NB4 (cell line): ENCODE measurements around the gene CRIP3.

Source experiments
- MAX ChIP-seq: IDR thresholded peaks from 2 replicates; pipeline ENCODE4 v1.6.1; 2011; ENCODE audit warnings: low read depth, low read length
- POLR2A ChIP-seq: IDR thresholded peaks from 2 replicates; pipeline ENCODE4 v1.6.1; 2011; ENCODE audit warnings: mild to moderate bottlenecking; ENCODE audit not compliant: insufficient read length; ENCODE audit errors: extremely low read depth
- TF ChIP-seq, protein P1 (sequence below): IDR thresholded peaks from one replicate; pipeline ENCODE4 v1.5.1; 2012; ENCODE audit warnings: low read depth, low read length

- TF ChIP-seq, protein P1, sequence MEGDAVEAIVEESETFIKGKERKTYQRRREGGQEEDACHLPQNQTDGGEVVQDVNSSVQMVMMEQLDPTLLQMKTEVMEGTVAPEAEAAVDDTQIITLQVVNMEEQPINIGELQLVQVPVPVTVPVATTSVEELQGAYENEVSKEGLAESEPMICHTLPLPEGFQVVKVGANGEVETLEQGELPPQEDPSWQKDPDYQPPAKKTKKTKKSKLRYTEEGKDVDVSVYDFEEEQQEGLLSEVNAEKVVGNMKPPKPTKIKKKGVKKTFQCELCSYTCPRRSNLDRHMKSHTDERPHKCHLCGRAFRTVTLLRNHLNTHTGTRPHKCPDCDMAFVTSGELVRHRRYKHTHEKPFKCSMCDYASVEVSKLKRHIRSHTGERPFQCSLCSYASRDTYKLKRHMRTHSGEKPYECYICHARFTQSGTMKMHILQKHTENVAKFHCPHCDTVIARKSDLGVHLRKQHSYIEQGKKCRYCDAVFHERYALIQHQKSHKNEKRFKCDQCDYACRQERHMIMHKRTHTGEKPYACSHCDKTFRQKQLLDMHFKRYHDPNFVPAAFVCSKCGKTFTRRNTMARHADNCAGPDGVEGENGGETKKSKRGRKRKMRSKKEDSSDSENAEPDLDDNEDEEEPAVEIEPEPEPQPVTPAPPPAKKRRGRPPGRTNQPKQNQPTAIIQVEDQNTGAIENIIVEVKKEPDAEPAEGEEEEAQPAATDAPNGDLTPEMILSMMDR: no peak
- no peak for TF ChIP-seq POLR2A
- no peak for TF ChIP-seq MAX
Measured at GRCh38 chr6:43286456-43286979, 22.1 kb downstream of the CRIP3 start.
